Activated effector memory CD4-positive, alpha-beta T cell treated with Interleukin-2 at 50 U/mL for 16 hours (primary cell): ENCODE results near the gene MPZL3.

ENCODE experiments used
- DNase-seq: peaks from one replicate; pipeline ENCODE4 v3.0.0-alpha.2; 2020

The MPZL3 gene

GRCh38 chr11:118180300-118180703, 71.9 kb downstream of the MPZL3 start:
- DNase-seq = no peak

- no peak for DNase-seq
Measured at GRCh38 chr11:118176778-118177134, 75.4 kb downstream of the MPZL3 start.
